Panc1 (cell line): ENCODE data around the gene VWA8. TPM values are rescaled to one million over a fixed set of nuclear protein-coding genes. Genes with fewer than 3 reads are reported as not detected.

Source experiments
- ATAC-seq: fragments of 200-7000 bp; cut with Tn5 transposase; 2 replicates; pipeline ENCODE4 v1.9.1; 2020; ENCODE audit warnings: mild to moderate bottlenecking, moderate library complexity
- BruUV-seq: library from RNA; stranded (reverse); fragments of 400-500 nt; replicated peaks from 2 replicates; lab custom pipeline; 2021; lab: Mats Ljungman, UMichigan
- CTCF ChIA-PET: fragments of 300-600 bp; sonication (Branson Sonifier 250); formaldehyde crosslinking; loops from one replicate; lab custom pipeline; 2022; ENCODE audit warnings: antibody characterized with exemption; lab: Charles Lee
- POLR2A ChIA-PET: fragments of 300-600 bp; sonication (Branson Sonifier 250); formaldehyde crosslinking; loops from one replicate; lab custom pipeline; 2022; ENCODE audit warnings: antibody characterized with exemption; lab: Charles Lee
- DNase-seq: peaks from one replicate; pipeline ENCODE4 v3.0.0-alpha.2; 2010; ENCODE audit warnings: low read depth, low spot score
- H3K27ac ChIP-seq: 2 replicates; pipeline ENCODE4 v1.5.1; 2011; ENCODE audit warnings: mild to moderate bottlenecking, low read length, inconsistent platforms
- H3K27me3 ChIP-seq: fragments of 200-500 bp; sonication (Bioruptor generic); 2 replicates; pipeline ENCODE4 v1.6.0; 2014; ENCODE audit warnings: low read length, inconsistent platforms; ENCODE audit not compliant: control insufficient read depth, insufficient read depth
- H3K36me3 ChIP-seq: fragments of 200-500 bp; sonication (Bioruptor generic); 2 replicates; pipeline ENCODE4 v1.5.1; 2014; ENCODE audit warnings: inconsistent platforms, mild to moderate bottlenecking, low read length, moderate library complexity; ENCODE audit not compliant: control insufficient read depth, insufficient read depth
- H3K4me1 ChIP-seq: 2 replicates; pipeline ENCODE4 v1.5.1; 2011; ENCODE audit warnings: inconsistent platforms, mild to moderate bottlenecking, low read length, moderate library complexity; ENCODE audit not compliant: control insufficient read depth, insufficient read depth
- H3K4me3 ChIP-seq, 2 experiments: 2 replicates each; pipeline ENCODE4 v1.5.1; 2011 to 2012; ENCODE audit warnings: low read depth in 2 of 2, low read length in 2 of 2, mild to moderate bottlenecking in 2 of 2, inconsistent platforms in 1 of 2, moderate library complexity in 1 of 2
- H3K9me3 ChIP-seq: fragments of 200-500 bp; sonication (Bioruptor generic); 2 replicates; pipeline ENCODE4 v1.5.1; 2014; ENCODE audit warnings: low read depth, mild to moderate bottlenecking, inconsistent platforms, low read length, moderate library complexity; ENCODE audit not compliant: control insufficient read depth, insufficient read depth
- POLR2AphosphoS5 ChIP-seq: IDR thresholded peaks from 2 replicates; pipeline ENCODE4 v1.6.1; 2012; ENCODE audit warnings: mild to moderate bottlenecking, low read depth, low read length, moderate library complexity
- SIN3A ChIP-seq: IDR thresholded peaks from 2 replicates; pipeline ENCODE4 v1.6.1; 2012; ENCODE audit warnings: low read depth, mild to moderate bottlenecking, low read length, moderate library complexity, borderline replicate concordance; ENCODE audit not compliant: insufficient read depth
- TCF7L2 ChIP-seq: IDR thresholded peaks from 2 replicates; pipeline ENCODE4 v1.6.1; 2011; ENCODE audit warnings: mild to moderate bottlenecking, low read depth, low read length, inconsistent platforms
- in situ Hi-C: cut with HindIII; loops from 2 replicates; pipeline ENCODE4 v1.10.0; 2016; ENCODE audit warnings: low sequenced_read_pairs, low pct_unique_long_range_greater_than_20kb
- intact Hi-C: fragments of 100-400 bp; cut with micrococcal nuclease; formaldehyde crosslinking; loops from one replicate; pipeline ENCODE4 v1.10.0; 2022; ENCODE audit not compliant: unreplicated experiment
- total RNA-seq: library from RNA; stranded (reverse); gene quantifications from one replicate; pipeline ENCODE4 v1.2.1, GENCODE V29; 2021; ENCODE audit not compliant: unreplicated experiment
- TF ChIP-seq, protein P1 (sequence below): fragments of 450-650 bp; IDR thresholded peaks from 2 replicates; pipeline ENCODE4 v1.5.1; 2017; ENCODE audit warnings: mild to moderate bottlenecking
- TF ChIP-seq, protein P2 (sequence below), 2 experiments: IDR thresholded peaks; 2 replicates each; pipeline ENCODE4 v1.6.1; 2011 to 2012; ENCODE audit warnings: low read depth in 2 of 2, control low read depth in 1 of 2, low read length in 1 of 2, mild to moderate bottlenecking in 1 of 2, moderate library complexity in 1 of 2; ENCODE audit not compliant: insufficient read depth in 1 of 2

The VWA8 gene
- total RNA-seq, 1 experiment from 2014 or later, result 11.2 TPM

DNA sequence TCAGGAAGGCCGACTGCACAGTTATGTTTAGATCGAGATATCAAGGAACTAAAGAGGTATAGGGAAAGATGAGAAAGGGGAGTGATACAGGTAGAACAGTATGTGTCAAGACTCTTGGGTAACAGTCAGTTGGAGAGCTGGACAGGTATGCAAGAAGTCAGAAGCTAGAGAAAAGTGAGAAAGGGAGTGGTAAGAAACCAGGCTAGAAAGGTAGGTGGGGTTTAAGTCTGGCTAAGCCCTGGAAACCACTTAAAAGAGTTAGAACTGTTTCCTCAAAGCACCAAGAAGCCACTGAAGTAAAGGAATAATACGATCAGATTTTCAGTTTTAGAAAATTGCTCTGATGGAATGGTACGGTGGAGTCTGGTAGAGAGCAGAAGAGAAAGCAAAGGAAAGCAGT is 196.4 kb downstream of the VWA8 start:
- no TSS peak for BruUV-seq
- POLR2A ChIA-PET, result no interaction called here
- no peaks in the 10 kb centered on the region for H3K36me3 ChIP-seq
- intact Hi-C loops (no loop called here), in situ Hi-C loops (no loop called here)
- ATAC-seq (no peak), DNase-seq (no peak)
- H3K9me3 ChIP-seq, result no peaks in the 10 kb centered on the region
- no peak overlapping the region for H3K4me3 ChIP-seq
- CTCF ChIA-PET, result no interaction called here
- TF ChIP-seq, protein P1, sequence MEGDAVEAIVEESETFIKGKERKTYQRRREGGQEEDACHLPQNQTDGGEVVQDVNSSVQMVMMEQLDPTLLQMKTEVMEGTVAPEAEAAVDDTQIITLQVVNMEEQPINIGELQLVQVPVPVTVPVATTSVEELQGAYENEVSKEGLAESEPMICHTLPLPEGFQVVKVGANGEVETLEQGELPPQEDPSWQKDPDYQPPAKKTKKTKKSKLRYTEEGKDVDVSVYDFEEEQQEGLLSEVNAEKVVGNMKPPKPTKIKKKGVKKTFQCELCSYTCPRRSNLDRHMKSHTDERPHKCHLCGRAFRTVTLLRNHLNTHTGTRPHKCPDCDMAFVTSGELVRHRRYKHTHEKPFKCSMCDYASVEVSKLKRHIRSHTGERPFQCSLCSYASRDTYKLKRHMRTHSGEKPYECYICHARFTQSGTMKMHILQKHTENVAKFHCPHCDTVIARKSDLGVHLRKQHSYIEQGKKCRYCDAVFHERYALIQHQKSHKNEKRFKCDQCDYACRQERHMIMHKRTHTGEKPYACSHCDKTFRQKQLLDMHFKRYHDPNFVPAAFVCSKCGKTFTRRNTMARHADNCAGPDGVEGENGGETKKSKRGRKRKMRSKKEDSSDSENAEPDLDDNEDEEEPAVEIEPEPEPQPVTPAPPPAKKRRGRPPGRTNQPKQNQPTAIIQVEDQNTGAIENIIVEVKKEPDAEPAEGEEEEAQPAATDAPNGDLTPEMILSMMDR, result no peak
- TF ChIP-seq TCF7L2 (no peak), SIN3A (no peak), POLR2AphosphoS5 (no peak)
- TF ChIP-seq, protein P2, sequence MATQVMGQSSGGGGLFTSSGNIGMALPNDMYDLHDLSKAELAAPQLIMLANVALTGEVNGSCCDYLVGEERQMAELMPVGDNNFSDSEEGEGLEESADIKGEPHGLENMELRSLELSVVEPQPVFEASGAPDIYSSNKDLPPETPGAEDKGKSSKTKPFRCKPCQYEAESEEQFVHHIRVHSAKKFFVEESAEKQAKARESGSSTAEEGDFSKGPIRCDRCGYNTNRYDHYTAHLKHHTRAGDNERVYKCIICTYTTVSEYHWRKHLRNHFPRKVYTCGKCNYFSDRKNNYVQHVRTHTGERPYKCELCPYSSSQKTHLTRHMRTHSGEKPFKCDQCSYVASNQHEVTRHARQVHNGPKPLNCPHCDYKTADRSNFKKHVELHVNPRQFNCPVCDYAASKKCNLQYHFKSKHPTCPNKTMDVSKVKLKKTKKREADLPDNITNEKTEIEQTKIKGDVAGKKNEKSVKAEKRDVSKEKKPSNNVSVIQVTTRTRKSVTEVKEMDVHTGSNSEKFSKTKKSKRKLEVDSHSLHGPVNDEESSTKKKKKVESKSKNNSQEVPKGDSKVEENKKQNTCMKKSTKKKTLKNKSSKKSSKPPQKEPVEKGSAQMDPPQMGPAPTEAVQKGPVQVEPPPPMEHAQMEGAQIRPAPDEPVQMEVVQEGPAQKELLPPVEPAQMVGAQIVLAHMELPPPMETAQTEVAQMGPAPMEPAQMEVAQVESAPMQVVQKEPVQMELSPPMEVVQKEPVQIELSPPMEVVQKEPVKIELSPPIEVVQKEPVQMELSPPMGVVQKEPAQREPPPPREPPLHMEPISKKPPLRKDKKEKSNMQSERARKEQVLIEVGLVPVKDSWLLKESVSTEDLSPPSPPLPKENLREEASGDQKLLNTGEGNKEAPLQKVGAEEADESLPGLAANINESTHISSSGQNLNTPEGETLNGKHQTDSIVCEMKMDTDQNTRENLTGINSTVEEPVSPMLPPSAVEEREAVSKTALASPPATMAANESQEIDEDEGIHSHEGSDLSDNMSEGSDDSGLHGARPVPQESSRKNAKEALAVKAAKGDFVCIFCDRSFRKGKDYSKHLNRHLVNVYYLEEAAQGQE (IDR thresholded peaks at IDR 0.05; ENCODE audit: insufficient read depth in 1 of 2, low read depth in 2 of 2, low read length in 1 of 2), result no peak
- H3K4me1 ChIP-seq, result no peaks in the 10 kb centered on the region
- H3K27me3 ChIP-seq, result no peaks in the 10 kb centered on the region
- no peak overlapping the region for H3K27ac ChIP-seq

- Histone ChIP-seq H3K4me1 (no peaks in the 10 kb centered on the region), H3K27me3 (no peaks in the 10 kb centered on the region), H3K4me3 (no peak overlapping the region), H3K27ac (no peak overlapping the region), H3K9me3 (no peaks in the 10 kb centered on the region), H3K36me3 (no peaks in the 10 kb centered on the region)
- in situ Hi-C loops, result no loop called here
- DNase-seq, result no peak
- POLR2A ChIA-PET, result no interaction called here
- CTCF ChIA-PET, result no interaction called here
- no TSS peak for BruUV-seq
- no peak for TF ChIP-seq SIN3A
- no peak for TF ChIP-seq POLR2AphosphoS5
- TF ChIP-seq, protein P1, result no peak
- TF ChIP-seq, protein P2 (IDR thresholded peaks at IDR 0.05; ENCODE audit: insufficient read depth in 1 of 2, low read depth in 2 of 2, low read length in 1 of 2), result no peak
- no peak for TF ChIP-seq TCF7L2
- ATAC-seq, result no peak
- intact Hi-C loops, result no loop called here
Measured at GRCh38 chr13:41763782-41764181, 197.1 kb downstream of the VWA8 start.
